A549 (cell line): ENCODE measurements around the gene WDR13. TPM values are rescaled to one million over a fixed set of nuclear protein-coding genes. Genes with fewer than 3 reads are reported as not detected.

Experiments used
- ATAC-seq, 2 experiments: fragments of 200-7000 bp in 1 of 2; fragments of >200 bp in 1 of 2; cut with Nextera tagmentation in 1 of 2; cut with Tn5 transposase in 1 of 2; 3 replicates each; pipeline versions ENCODE4 v1.8.0 to v1.9.1; 2018 to 2020; ENCODE audit warnings: mild to moderate bottlenecking in 1 of 2, moderate library complexity in 1 of 2
- CTCF ChIA-PET: fragments of 300-600 bp; sonication (Branson Sonifier 250); formaldehyde crosslinking; extraction: SDS; loops from one replicate; lab custom pipeline; 2021; ENCODE audit warnings: antibody characterized with exemption, inconsistent platforms; lab: Yijun Ruan, JAX
- POLR2A ChIA-PET: fragments of 350-600 bp; formaldehyde crosslinking; extraction: SDS; loops from one replicate; lab custom pipeline; 2021; ENCODE audit warnings: antibody characterized with exemption, inconsistent platforms; lab: Yijun Ruan, JAX
- DNase-seq, 2 experiments: peaks; one replicate each; pipeline versions ENCODE4 v3.0.0 to v3.0.0-alpha.2; 2011 to 2016; ENCODE audit warnings: low read depth in 1 of 2, low spot score in 1 of 2
- FAIRE-seq: peaks from 2 replicates; lab custom pipeline; 2011; peaks lifted over from hg19 to GRCh38; lab: Jason Lieb, UNC
- H3K27ac ChIP-seq, 2 experiments: fragments of >200 bp; sonication (Bioruptor Twin); formaldehyde crosslinking; 3 replicates each; pipeline ENCODE4 v1.5.1; 2016 to 2017
- H3K4me1 ChIP-seq: fragments of >200 bp; sonication (Bioruptor Twin); formaldehyde crosslinking; 3 replicates; pipeline ENCODE4 v1.6.1; 2016
- H3K4me2 ChIP-seq: fragments of >200 bp; sonication (Bioruptor Twin); formaldehyde crosslinking; 3 replicates; pipeline ENCODE4 v1.6.1; 2016
- H3K4me3 ChIP-seq: fragments of >200 bp; sonication (Bioruptor Twin); formaldehyde crosslinking; 3 replicates; pipeline ENCODE4 v1.5.1; 2016
- H3K9me3 ChIP-seq: fragments of >200 bp; sonication (Bioruptor Twin); formaldehyde crosslinking; 3 replicates; pipeline ENCODE4 v1.6.1; 2016
- BCL3 ChIP-seq: fragments of >200 bp; sonication (Bioruptor Twin); formaldehyde crosslinking; IDR thresholded peaks from 3 replicates; pipeline ENCODE4 v1.6.1; 2016
- BHLHE40 ChIP-seq: IDR thresholded peaks from 2 replicates; pipeline ENCODE4 v1.6.1; 2012; ENCODE audit warnings: low read depth, low read length, inconsistent platforms
- CEBPB ChIP-seq, 2 experiments: fragments of >200 bp in 1 of 2; sonication (Bioruptor Twin) in 1 of 2; formaldehyde crosslinking in 1 of 2; IDR thresholded peaks; 2 replicates each; pipeline ENCODE4 v1.6.1; 2012 to 2016
- EHF ChIP-seq: fragments of 250-450 bp; sonication (Bioruptor Pico); IDR thresholded peaks from 2 replicates; pipeline ENCODE4 v1.5.0; 2020; ENCODE audit warnings: mild to moderate bottlenecking
- ESRRA ChIP-seq: fragments of 150-350 bp; IDR thresholded peaks from 2 replicates; pipeline ENCODE4 v1.6.1; 2014; ENCODE audit warnings: mild to moderate bottlenecking, low read length, borderline replicate concordance
- FOSL2 ChIP-seq, 2 experiments: fragments of 450-650 bp in 1 of 2; fragments of >200 bp in 1 of 2; sonication (Bioruptor Twin) in 1 of 2; formaldehyde crosslinking; IDR thresholded peaks; 2 replicates each; pipeline versions ENCODE4 v1.5.0 to v1.6.1; 2016 to 2020; ENCODE audit warnings: mild to moderate bottlenecking in 1 of 2, moderate library complexity in 1 of 2
- HOXB5 ChIP-seq: fragments of 250-450 bp; sonication (Bioruptor Pico); IDR thresholded peaks from 2 replicates; pipeline ENCODE4 v1.5.0; 2020; ENCODE audit warnings: mild to moderate bottlenecking, moderate library complexity
- JUN ChIP-seq, 2 experiments: fragments of >200 bp; sonication (Bioruptor Twin); formaldehyde crosslinking; IDR thresholded peaks; 2 replicates in 1 of 2; 3 replicates in 1 of 2; pipeline ENCODE4 v1.6.1; 2016 to 2017
- MYC ChIP-seq: IDR thresholded peaks from 2 replicates; pipeline ENCODE4 v1.6.1; 2012; ENCODE audit warnings: mild to moderate bottlenecking, inconsistent platforms, low read length, improper control_type of control experiment, borderline replicate concordance
- NPAS2 ChIP-seq: fragments of 250-450 bp; sonication (Bioruptor Pico); IDR thresholded peaks from 2 replicates; pipeline ENCODE4 v1.8.0; 2022; ENCODE audit warnings: mild to moderate bottlenecking, moderate library complexity, borderline replicate concordance
- PBX3 ChIP-seq: IDR thresholded peaks from 2 replicates; pipeline ENCODE4 v1.6.1; 2012
- PHF8 ChIP-seq: fragments of 200-600 bp; sonication (generic); IDR thresholded peaks from 2 replicates; pipeline ENCODE4 v1.6.1; 2016; ENCODE audit warnings: low read depth, mild to moderate bottlenecking, antibody characterized with exemption, moderate library complexity, borderline replicate concordance
- POLR2A ChIP-seq: IDR thresholded peaks from 2 replicates; pipeline ENCODE4 v1.6.1; 2012; ENCODE audit warnings: mild to moderate bottlenecking, low read length
- POLR2AphosphoS2 ChIP-seq: conservative IDR thresholded peaks from 2 replicates; pipeline ENCODE4 v1.6.1; 2012; ENCODE audit warnings: low read length, improper control_type of control experiment, inconsistent platforms
- RAD21 ChIP-seq, 2 experiments: fragments of >200 bp in 1 of 2; sonication (Bioruptor Twin) in 1 of 2; formaldehyde crosslinking in 1 of 2; IDR thresholded peaks in 1 of 2; conservative IDR thresholded peaks in 1 of 2; 2 replicates in 1 of 2; 3 replicates in 1 of 2; pipeline ENCODE4 v1.6.1; 2012 to 2018; ENCODE audit warnings: inconsistent platforms in 1 of 2
- REST ChIP-seq: fragments of 200-600 bp; sonication (generic); IDR thresholded peaks from 2 replicates; pipeline ENCODE4 v1.6.1; 2016; ENCODE audit warnings: antibody characterized with exemption, mild to moderate bottlenecking, moderate library complexity
- TFCP2L1 ChIP-seq: fragments of 250-450 bp; sonication (Bioruptor Pico); IDR thresholded peaks from 2 replicates; pipeline ENCODE4 v1.5.0; 2021; ENCODE audit warnings: mild to moderate bottlenecking
- TP53 ChIP-seq: fragments of 250-450 bp; sonication (Bioruptor Pico); IDR thresholded peaks from 2 replicates; pipeline ENCODE4 v1.5.0; 2021; ENCODE audit warnings: mild to moderate bottlenecking, moderate library complexity
- ZSCAN20 ChIP-seq: fragments of 250-450 bp; sonication (Bioruptor Pico); IDR thresholded peaks from 2 replicates; pipeline ENCODE4 v1.8.0; 2022; ENCODE audit warnings: mild to moderate bottlenecking, moderate library complexity
- WGBS: methylation state at CpG from one replicate; pipeline ENCODE4 v1.1.6; 2017; ENCODE audit errors: missing lambda C conversion rate; 5-methylcytosine and 5-hydroxymethylcytosine counted together
- polyA minus RNA-seq: library from RNA; depleted of rRNA, polyadenylated mRNA; stranded (reverse); fragments of >200 nt; gene quantifications from 2 replicates; pipeline ENCODE4 v1.2.3, GENCODE V29; 2011; rRNA and poly(A)+ RNA removed
- polyA plus RNA-seq, 4 experiments: library from polyadenylated mRNA; depleted of rRNA in 3 of 4; stranded (reverse); fragments of >200 nt; fragmentation: RNase III in 1 of 4; extraction: RNeasy Plus Mini Kit Qiagen cat#74134 plus additional on column Dnase treatment in 1 of 4; gene quantifications; 2 replicates in 3 of 4; 3 replicates in 1 of 4; pipeline ENCODE4 v1.2.3, GENCODE V29; 2011 to 2017
- TF ChIP-seq, protein P1 (sequence below): IDR thresholded peaks from 2 replicates; pipeline ENCODE4 v1.6.1; 2012
- TF ChIP-seq, protein P2 (sequence below): fragments of 450-650 bp; IDR thresholded peaks from 2 replicates; pipeline ENCODE4 v1.6.1; 2014; ENCODE audit warnings: antibody characterized with exemption

WDR13 gene
- polyA plus RNA-seq (2011; rRNA removed) (32.4 and 47.4 TPM in 2 replicates), polyA plus RNA-seq (2017; fragmentation: RNase III; extraction: RNeasy Plus Mini Kit Qiagen cat#74134 plus additional on column Dnase treatment) (47.1 to 57.3 TPM (median 51.9 TPM) in 3 replicates), polyA minus RNA-seq (34.6 and 58.3 TPM in 2 replicates)
- polyA plus RNA-seq (2012; cell fraction: cytosol; rRNA removed): 159 and 194 TPM in 2 replicates
- 477 and 479 TPM in 2 replicates for polyA plus RNA-seq (2012; cell fraction: nucleus; rRNA removed)

GRCh38 chrX:48597353-48598264 is at the start of gene WDR13:
TSS of gene WDR13 (plus strand) at chrX:48597492. CDS start at chrX:48597997, 505 bp downstream.
- ChIA-PET CTCF (interaction anchor here (0.6 to 0.9 kb wide), 3 partner anchors 29 to 123 kb away, joined by 3 to 5 read pairs (median 4); no protein-coding TSS in a partner anchor), POLR2A (interaction anchor here (0.5 to 1.0 kb wide), 11 partner anchors 10 to 1380 kb away, joined by 3 to 13 read pairs (median 4); partner anchors contain the start of genes HDAC6, RBM3 and TBC1D25)
- H3K27ac ChIP-seq: peak within 1 kb of the TSS; percentile 99
- ATAC-seq (peak; percentile 91 to 92), DNase-seq (peak; percentile 88 to 96), FAIRE-seq (peak; percentile 98)
- no peaks in the 10 kb centered on the region for H3K9me3 ChIP-seq
- peak within 1 kb of the TSS; percentile 89 for H3K4me2 ChIP-seq
- H3K4me1 ChIP-seq: peaks cover 11% of the 10 kb centered on the region; the same call in 2 of the 3 replicates
- TF ChIP-seq, protein P1, sequence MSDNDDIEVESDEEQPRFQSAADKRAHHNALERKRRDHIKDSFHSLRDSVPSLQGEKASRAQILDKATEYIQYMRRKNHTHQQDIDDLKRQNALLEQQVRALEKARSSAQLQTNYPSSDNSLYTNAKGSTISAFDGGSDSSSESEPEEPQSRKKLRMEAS: peak; percentile 63
- TF ChIP-seq TP53 (CRISPR knock-in tag) (peak; percentile 72; the same call in 1 of the 2 replicates), CEBPB (IDR thresholded peaks at IDR 0.05) (no peak), BCL3 (peak; percentile 65), PHF8 (peak; percentile 42; the same call in 1 of the 2 replicates), ESRRA (0 out of 2 replicates have a peak, but pooled peaks have one; percentile 20), BHLHE40 (no peak), ZSCAN20 (CRISPR knock-in tag) (no peak), EHF (CRISPR knock-in tag) (no peak), POLR2AphosphoS2 (no peak), JUN (IDR thresholded peaks at IDR 0.05) (peak; percentile 82 to 89), REST (no peak), PBX3 (no peak), RAD21 (conservative IDR thresholded peaks at IDR 0.05 in 1 of 2, IDR thresholded peaks at IDR 0.05 in 1 of 2) (no peak), NPAS2 (CRISPR knock-in tag) (no peak), FOSL2 (IDR thresholded peaks at IDR 0.05) (no peak), FOSL2 (CRISPR knock-in tag; IDR thresholded peaks at IDR 0.05) (peak; percentile 21; the same call in 1 of the 2 replicates), MYC (peak; percentile 81), POLR2A (peak; percentile 86), HOXB5 (CRISPR knock-in tag) (0 out of 2 replicates have a peak, but pooled peaks have one; percentile 36), TFCP2L1 (CRISPR knock-in tag) (peak; percentile 85)
- TF ChIP-seq, protein P2, sequence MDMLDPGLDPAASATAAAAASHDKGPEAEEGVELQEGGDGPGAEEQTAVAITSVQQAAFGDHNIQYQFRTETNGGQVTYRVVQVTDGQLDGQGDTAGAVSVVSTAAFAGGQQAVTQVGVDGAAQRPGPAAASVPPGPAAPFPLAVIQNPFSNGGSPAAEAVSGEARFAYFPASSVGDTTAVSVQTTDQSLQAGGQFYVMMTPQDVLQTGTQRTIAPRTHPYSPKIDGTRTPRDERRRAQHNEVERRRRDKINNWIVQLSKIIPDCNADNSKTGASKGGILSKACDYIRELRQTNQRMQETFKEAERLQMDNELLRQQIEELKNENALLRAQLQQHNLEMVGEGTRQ: no peak
- peak within 1 kb of the TSS; percentile 70 for H3K4me3 ChIP-seq
- WGBS: 1% methylated on average over 39 of the region's 62 CpGs
